Measurements from ENCODE around the gene MFSD2B.
"Not testable (repeated sequence)": the region's sequence is repeated elsewhere in the genome, so short reads cannot be mapped to it uniquely, and the experiment has no call there.

Gene MFSD2B, protein sequence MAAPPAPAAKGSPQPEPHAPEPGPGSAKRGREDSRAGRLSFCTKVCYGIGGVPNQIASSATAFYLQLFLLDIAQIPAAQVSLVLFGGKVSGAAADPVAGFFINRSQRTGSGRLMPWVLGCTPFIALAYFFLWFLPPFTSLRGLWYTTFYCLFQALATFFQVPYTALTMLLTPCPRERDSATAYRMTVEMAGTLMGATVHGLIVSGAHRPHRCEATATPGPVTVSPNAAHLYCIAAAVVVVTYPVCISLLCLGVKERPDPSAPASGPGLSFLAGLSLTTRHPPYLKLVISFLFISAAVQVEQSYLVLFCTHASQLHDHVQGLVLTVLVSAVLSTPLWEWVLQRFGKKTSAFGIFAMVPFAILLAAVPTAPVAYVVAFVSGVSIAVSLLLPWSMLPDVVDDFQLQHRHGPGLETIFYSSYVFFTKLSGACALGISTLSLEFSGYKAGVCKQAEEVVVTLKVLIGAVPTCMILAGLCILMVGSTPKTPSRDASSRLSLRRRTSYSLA

DNA sequence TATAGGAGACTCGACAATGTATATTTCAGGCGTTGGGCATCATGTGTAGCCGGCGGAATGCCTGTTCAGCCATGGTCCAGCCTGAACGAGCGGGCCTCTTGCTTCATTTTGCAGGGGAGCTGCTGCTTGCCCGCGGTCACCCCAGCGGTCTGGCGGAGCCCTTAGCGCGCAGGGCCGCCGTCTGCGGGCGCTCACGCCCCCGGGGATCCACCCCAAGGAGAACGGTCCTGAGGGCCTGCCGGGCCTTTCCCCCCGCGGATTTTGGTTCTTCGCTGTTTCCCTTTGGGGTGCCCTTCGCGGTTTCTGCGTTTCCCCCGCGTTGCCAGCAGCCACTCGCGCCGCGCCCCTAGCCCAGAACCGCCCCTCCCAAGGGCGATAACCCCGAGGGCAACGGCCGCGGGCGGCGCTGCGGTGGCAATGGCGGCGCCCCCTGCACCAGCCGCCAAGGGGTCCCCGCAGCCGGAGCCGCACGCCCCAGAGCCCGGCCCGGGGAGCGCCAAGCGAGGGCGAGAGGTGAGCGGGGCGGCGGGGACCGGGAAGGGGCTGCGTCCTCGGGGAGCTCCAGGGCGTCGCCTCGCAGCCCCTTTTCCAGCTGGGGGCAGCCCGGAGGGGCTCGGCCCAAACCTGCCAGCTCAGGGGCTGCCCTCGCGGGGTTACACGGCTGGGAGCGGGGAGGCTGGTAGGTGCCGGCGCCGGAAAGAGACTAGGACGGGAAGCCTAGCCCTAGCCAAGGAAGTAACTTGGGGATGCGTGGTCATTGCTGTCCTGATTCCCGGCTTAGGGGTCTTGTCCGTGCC lies at the start of gene MFSD2B:
TSS of gene MFSD2B (plus strand) at position 406 of the 797 bp plus-strand sequence. CDS start at position 418, 12 bp downstream.
- DNase-seq = no peak

DNA sequence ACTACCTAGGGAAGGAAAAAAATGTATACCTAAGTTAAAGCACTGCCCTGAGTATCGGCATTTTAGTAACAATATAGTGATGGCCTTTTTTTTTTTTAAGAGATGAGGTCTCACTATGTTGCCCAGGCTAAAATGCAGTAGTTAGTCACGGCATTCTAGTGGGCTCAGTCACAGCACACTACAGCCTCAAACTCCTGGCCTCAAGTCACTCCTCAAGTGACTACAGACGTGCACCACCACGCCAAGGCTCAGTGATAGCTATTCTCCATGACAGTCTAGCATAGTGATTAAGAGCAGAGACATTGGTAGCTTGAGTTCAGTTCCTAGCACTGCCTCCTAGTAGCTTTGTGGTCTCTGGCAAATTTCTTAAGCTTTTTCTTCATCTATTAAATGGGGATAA lies 42.0 kb upstream of the MFSD2B start:
- DNase-seq = no peak

DNA sequence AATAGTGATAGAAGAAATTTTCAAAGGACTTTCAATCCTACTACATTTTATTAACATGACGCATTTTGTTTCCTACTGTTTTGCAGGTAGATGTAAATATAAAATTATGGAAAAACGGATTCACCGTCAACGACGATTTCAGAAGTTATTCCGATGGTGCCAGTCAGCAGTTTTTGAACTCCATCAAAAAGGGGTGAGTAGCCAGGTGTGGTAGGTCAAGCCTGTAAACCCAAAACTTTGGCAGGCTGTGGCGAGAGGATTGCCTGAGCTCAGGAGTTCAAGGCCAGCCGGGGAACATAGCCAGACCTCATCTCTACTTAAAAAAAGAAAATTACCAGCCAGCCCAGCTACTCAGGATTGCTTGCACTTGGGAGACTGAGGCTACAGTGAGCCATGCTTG lies 33.0 kb upstream of the MFSD2B start:
- no peak for DNase-seq

DNA sequence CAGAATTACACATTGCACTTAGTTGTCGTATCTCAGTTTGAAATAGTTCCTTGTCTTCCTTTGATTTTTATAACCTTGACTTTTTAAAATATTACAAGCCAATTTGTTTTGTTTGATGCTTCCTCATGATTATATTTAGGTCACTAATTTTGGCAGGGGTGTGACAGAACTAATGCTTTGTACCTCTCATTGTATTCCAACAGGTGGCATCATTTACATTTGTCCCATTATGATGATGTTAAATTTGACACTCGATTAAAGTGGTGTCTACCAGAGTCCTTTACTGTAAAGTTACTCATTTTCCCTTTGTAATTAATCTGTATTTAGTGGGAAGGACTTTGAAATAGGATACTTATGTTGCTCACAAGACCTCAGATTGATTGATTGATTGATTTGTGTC lies 21.5 kb upstream of the MFSD2B start:
- no peak for DNase-seq

DNA sequence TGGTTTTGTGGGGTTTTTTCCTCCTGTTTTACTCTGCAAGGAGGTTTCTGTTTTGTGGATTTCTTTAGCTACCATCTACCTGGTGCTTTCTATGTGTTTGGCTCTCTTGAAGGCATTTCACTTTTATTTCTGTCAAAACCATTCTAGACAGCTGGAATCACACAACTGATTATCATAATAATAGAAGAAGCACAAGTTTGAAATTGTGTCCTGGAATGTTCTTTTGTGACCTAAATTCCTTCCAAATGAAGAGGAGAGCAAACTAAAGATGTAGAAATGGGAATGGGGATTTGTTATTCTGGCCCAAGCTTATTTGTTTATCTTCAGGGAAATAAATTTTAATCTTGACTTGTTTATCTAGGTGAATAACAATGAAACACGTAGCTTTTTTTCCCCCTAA lies 17.0 kb upstream of the MFSD2B start:
- no peak for DNase-seq

DNA sequence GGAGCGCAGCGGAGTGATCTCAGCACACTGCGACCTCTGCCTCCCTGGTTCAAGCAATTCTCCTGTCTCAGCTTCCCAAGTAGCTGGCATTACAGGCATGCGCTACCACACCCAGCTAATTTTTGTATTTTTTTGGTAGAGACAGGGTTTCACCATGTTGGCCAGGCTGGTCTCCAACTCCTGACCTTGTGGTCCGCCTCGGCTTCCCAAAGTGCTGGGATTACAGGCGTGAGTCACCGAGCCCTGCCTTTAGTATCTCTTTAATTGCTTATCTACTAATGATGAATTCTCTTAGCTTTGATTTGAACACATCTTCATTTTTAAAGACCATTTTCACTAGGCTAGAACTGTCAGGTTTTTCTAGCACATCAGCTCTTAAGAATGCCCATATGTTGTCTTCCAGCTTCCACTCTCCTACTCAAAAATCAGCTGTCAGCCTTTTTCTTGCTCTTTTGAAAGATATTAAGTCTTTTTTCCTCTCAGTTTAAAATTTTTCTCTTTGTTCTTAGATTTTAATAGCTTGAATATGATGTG lies 16.1 kb upstream of the MFSD2B start:
- no peak for DNase-seq

DNA sequence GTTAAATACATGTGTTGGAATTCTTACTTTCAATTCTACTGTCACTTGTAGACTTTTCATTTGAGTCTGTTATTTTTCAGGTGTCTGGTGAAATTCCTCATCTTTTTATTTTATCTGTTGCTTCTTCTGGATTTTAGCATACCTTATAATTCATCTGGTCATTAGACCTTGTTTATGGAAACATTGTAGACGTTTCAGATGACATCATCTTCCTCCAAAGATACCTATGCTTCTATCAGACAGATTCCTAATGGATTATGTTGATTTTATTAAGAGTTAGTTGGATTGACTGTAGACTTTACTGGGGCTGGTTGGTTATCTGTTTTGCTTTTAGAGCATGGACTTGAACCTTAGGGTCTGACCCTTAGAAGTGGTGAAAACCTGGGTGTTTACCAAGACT lies 15.3 kb upstream of the MFSD2B start:
- no peak for DNase-seq

DNA sequence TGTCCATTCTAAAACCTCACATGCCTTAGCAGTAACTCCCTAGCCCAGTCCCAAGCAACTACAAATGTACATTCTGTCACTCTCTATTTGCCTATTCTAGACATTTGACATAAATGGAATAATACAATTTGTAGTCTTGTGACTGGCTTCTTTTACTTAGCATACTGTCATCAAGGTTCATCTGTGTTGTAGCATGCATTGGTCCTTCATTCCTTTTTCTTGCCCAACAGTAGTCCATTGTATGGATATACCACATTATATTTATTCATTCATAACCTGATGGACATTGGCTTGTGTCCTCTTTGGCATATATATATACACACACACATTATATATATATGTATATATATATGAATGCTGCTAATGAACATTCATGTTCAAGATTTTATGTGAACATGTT lies 2.2 kb upstream of the MFSD2B start:
- no peak for DNase-seq

DNA sequence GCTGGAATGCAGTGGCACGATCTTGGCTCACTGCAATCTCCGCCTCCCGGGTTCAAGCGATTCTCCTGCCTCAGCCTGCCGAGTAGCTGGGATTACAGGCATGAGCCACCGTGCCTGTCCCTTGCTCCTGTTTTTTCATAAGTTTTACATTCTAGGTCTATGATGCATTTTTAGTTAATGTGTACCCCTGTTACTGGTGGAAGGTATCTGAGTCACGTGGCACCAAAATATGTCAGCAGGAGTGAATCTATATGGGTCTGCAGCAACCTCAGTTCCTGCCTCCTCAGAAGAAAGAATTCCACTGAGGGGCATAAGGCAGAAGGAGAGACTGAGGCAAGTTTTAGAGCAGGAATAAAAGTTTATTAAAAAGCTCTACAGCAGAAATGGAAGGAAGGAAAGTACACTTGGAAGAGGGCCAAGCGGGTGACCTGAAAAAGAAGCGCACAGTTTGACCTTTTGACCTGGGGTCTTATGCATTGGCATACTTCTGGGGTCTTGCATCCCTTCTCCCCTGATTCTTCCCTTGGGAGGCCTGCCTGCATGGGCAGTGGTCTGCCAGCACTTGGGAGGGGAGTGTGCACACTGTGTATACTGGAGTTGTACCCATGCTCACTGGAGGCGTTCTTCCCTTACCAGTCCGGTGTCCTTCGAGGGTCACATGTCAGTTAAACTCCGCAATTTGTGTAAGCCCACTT lies 1.1 kb upstream of the MFSD2B start:
- DNase-seq = no peak

DNA sequence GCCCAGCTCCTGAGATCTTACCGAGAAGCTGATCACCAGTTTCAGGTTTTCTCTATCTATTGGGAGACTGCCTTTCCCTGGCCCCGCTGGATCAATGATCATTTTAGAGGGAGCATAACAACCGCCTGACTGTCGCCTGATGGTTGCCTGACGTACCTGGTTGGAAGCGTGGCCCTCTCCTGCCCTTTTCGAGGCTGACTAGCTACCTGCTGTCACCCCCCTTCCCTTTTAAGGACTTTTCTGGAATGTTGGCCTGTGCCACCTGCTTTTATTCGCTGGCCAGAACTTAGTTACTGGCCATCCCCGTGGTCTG lies 562 bp upstream of the MFSD2B start:
- no peak for DNase-seq

DNA sequence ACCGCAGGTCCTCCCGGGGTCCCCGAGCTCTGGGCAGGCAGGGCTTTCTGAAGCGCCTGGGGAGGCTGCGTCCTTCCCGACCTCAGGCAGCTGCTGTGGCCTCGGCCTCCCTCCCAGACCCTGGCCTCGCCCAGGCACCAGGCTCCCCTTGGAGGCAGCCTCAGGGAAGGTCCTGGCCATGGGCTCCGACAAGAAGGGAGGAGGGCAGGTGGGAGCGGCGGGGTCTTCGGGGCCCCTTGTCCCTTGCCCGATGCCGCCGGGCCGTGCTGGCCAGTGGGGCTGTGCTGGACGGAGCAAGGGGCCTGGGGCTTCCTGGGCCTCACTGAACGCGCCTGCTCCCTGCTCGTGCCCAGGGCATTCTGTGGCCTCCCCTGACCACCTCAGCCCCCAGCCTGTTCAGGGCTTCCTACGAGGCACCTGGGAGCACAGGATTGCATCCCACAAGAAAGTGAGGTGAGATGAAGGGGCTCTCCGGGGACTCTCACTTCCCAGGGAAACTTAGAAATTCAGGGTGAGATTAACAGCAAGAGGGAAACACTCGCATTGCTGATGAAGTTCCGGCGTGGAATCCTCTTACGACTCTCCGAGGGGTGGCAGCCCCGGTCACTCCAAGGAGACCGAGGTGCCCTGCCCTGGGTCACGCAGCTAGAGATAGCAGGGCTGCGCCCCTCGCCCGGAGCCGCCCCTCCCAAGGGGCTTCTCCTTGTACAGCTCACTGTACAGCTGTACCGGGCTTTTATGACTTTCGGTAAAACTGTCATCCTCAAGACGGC lies 778 bp downstream of the MFSD2B start:
- DNase-seq = no peak

DNA sequence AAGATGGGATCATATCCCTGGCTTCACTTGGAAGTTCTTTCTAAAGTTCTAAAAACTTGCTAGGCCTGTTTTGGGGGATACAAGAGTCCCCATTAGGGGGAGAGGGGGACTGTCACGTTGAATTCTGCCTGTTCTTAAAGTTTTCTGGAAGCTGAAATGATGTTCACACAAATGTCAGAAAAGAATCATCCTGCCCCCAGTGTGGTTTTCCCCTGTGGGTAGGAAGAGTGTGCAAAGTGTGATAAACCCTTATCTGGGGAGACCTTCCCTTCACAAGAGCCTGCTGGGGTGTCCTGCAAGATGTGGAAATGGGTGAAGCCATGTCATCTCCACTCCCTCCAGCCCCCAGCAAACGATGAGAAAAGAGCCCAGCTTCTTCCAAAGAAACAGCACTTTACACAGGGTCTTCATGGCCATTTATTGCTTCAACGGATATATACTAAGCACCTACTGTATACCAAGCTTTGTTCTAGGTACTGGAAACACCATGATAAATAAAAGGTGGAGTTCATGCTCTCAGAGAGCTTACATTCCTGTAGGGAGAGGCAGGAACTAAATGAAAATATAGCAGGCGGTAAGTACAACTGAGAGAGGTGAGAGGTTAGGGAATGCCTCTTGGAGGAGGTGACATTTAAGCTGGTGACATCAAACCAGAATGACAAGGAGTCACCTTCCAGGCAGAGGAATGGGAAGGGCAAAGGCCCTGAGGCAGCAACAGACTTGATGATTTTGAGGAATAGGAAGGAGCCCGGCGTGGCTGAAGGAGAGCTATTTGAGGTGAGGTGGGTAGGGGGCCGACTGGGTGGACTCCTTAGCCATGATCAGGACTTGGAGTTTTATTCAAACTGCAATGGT lies 1.6 kb downstream of the MFSD2B start:
- DNase-seq = no peak

DNA sequence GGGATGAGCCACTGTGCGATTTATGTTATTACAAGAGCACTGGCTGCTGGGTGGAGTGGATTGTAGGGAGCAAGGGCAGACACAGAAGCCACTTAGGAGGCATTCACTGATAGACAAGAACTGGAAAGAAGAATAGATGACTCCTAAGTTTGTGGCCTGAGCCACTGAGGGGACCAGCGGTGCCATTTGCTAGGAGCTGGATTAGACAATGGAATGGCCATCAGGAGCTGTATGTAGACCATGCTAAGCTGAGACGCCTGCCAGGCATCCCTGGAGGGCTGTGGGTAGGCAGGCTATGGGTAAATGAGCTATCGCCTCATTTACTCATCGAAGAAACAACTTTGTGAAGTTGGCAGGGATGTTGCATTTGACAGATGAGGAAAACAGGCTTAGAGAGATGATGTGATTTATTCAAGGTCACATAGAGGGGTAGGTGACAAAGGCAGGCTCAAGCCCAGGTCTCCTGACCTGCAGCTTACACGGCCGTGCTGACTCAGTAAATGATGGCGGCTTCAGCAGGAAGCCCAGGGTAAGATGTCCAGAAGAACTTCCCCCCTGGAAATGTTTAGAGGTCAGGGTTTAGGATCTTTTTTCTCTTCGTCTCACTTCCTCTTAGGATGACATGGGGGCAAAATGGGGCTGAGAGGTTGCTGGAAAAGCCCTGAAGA lies 2.8 kb downstream of the MFSD2B start:
- no peak for DNase-seq

DNA sequence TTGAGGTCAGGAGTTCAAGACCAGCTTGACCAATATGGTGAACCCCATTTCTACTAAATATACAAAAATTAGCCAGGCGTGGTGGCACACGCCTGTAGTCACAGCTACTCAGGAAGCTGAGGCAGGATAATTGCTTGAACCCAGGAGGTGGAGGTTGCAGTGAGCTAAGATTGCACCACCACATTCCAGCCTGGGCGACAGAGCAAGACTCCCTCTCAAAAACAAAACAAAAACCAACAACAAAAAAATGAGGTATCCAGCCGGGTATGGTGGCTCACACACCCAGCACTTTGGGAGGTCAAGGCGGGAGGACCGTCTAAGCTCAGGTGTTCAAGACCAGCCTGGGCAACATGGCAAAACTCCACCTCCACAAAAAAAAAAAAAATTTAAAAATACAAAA lies 5.0 kb downstream of the MFSD2B start:
- DNase-seq = not testable (repeated sequence)

DNA sequence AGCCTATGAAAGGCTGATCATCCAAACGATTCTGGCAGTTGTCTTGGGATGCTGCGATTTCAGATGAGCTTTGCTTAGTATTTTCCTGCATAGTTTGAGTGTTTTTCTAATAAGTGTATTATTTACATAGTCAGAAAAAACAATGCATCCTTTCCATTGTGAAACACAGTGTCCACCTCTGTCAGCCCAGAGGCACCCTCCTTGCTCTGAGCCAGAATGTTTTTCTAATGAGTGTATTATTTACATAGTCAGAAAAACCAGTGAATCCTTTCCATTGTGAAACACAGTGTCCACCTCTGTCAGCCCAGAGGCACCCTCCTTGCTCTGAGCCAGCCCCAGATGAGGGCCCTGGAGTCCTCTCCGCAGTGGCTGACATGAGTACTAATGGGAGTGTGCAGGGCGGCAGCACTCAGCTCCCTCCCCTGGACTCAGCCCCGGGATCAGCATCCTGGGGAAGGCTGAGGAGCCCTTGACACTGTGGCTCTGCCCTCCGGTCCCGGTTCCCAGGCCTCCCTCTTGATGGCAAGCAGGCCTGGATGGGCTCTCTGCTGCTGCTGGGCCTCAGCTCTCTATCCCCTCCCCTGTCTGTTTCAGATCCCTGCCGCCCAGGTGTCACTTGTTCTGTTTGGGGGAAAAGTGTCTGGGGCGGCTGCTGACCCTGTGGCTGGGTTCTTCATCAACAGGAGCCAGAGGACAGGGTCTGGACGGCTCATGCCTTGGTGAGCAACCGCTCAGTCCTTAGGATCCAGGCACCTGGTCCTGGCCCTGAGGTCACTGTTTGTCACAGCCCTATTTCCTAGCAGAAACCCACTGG lies 5.9 kb downstream of the MFSD2B start:
- DNase-seq = no peak

DNA sequence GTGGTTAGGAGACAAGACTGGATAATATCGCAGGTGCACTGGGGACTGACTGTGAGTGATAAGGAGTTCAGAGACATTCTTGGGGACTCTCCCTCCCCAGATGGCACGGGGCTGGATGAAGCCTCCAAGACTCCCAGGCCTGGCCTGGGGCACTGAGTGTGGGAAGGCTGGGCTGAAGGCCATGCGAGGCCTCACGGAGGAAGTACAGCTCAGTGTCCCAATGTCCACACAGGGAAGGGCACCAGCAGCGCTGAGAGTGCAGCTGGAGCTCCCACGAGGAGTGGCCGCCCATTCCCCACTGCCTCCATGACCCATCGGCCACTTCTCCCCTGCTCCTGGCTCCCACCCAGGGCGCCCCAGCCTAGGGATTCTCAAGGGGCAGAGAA lies 6.5 kb downstream of the MFSD2B start:
- no peak for DNase-seq

DNA sequence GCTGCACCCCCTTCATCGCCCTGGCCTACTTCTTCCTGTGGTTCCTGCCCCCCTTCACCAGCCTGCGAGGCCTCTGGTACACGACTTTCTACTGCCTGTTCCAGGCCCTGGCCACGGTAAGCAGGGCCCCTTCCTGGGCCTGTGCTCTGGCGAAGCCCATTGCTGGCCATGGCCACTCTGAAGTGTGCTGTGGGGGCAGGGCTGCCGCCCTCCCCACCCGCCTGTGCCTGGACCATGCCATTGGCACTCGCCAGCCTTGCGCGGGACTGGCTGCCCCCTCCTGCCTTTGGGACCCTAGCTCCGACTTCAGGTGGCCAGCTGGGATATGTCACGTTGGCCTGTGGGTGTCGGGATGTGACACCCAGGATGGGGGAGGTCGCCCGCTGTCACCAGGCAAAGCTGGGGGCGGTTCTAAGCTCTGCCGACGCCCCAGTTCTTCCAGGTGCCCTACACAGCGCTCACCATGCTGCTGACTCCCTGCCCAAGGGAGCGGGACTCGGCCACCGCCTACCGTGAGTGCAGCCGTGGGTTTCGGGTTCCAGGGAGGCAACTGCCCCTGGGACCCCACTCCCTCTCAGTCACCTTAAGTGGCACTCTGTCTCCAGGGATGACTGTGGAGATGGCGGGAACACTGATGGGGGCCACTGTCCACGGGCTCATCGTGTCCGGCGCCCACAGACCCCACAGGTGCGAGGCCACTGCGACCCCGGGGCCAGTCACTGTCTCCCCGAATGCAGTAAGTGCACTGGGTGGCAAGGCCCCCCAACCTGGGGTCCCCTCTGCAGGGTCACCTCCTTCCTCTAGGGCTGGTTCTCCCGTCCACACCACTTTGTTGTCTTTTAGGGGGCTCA lies 7.2 kb downstream of the MFSD2B start:
- DNase-seq = no peak

DNA sequence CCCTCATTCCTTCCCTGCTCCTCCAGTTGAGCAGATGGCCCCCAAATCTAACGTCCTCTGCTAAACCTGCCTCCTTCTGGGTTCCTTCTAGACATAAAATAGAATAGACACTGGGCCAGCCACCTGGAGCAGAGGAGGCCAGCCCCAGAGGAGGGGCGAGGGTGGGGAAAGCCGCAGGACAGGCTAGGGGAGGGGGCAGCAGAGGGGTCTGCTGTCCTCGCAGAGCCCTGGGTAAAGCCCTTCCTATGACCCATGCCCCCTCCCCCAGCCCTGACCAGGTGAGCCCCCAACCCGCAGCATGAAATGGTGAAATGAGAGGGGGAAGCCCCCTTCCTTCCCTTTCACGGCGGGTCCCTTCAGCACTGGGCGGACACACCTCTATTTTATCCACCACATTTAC lies 7.8 kb downstream of the MFSD2B start:
- no peak for DNase-seq

DNA sequence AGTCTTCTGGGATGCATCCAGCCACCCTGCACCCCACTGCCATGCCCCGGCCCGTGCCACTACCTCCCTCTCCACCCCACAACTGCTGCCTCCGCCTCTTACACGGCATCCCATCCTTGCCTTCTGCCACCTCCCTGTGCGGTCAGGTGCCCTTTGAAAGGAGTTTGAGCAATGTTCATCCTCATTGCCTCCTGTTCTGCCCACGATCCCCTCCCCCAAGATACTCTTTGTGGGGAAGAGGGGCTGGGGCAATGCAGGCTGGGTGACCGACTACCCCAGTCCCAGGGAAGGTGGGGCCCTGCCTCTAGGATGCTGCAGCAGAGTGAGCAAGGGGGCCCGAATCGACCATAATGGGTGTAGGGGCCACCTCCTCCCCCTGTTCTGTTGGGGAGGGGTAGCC lies 8.4 kb downstream of the MFSD2B start:
- no peak for DNase-seq

All from GOT3 (cell line).